ENCODE results near the gene SFXN5.

SFXN5 gene

GRCh38 chr2:73000808-73001570 is 70.5 kb downstream of the SFXN5 start:
- no peaks in the 10 kb centered on the region for H3K27me3 ChIP-seq (ENCODE audit: insufficient read depth, low read length, poor library complexity)
- H3K36me3 ChIP-seq (ENCODE audit: control insufficient read depth, insufficient read depth, low read length), result no peaks in the 10 kb centered on the region
- DNase-seq, result no peak
- no peak overlapping the region for H4K5ac ChIP-seq (ENCODE audit: low read length)
- H3K4me1 ChIP-seq (ENCODE audit: control insufficient read depth, low read depth, low read length), result no peaks in the 10 kb centered on the region
- H4K8ac ChIP-seq (ENCODE audit: low read depth, low read length), result no peak overlapping the region
- no peak overlapping the region for H3K9ac ChIP-seq (ENCODE audit: low read length)
- H2BK5ac ChIP-seq (ENCODE audit: low read length), result no peak overlapping the region
- no CpG with 5 or more reads among the region's 6 CpGs for WGBS (ENCODE audit: extremely low coverage, insufficient coverage, low lambda C conversion rate)
- H3K79me2 ChIP-seq (ENCODE audit: control insufficient read depth, insufficient read depth, low read length), result no peaks in the 10 kb centered on the region
- no peak overlapping the region for H2BK15ac ChIP-seq (replicated peaks; ENCODE audit: low read depth)
- no peak overlapping the region for H3K18ac ChIP-seq (ENCODE audit: low read length)
- H3K4me3 ChIP-seq (ENCODE audit: low read length), result no peak overlapping the region
- H2BK120ac ChIP-seq (ENCODE audit: low read depth, low read length), result no peak overlapping the region
- H3K4ac ChIP-seq (ENCODE audit: low read depth, low read length), result no peak overlapping the region
- H3K27ac ChIP-seq (ENCODE audit: low read depth, low read length), result no peak overlapping the region
- H2AK5ac ChIP-seq (ENCODE audit: low read length), result no peak overlapping the region
- H3K56ac ChIP-seq (ENCODE audit: low read length), result no peak overlapping the region
- no peaks in the 10 kb centered on the region for H3K79me1 ChIP-seq (ENCODE audit: low read length)
- no peak overlapping the region for H3K4me2 ChIP-seq (ENCODE audit: low read length)
- no peak overlapping the region for H3K23ac ChIP-seq (ENCODE audit: low read length)

DNA sequence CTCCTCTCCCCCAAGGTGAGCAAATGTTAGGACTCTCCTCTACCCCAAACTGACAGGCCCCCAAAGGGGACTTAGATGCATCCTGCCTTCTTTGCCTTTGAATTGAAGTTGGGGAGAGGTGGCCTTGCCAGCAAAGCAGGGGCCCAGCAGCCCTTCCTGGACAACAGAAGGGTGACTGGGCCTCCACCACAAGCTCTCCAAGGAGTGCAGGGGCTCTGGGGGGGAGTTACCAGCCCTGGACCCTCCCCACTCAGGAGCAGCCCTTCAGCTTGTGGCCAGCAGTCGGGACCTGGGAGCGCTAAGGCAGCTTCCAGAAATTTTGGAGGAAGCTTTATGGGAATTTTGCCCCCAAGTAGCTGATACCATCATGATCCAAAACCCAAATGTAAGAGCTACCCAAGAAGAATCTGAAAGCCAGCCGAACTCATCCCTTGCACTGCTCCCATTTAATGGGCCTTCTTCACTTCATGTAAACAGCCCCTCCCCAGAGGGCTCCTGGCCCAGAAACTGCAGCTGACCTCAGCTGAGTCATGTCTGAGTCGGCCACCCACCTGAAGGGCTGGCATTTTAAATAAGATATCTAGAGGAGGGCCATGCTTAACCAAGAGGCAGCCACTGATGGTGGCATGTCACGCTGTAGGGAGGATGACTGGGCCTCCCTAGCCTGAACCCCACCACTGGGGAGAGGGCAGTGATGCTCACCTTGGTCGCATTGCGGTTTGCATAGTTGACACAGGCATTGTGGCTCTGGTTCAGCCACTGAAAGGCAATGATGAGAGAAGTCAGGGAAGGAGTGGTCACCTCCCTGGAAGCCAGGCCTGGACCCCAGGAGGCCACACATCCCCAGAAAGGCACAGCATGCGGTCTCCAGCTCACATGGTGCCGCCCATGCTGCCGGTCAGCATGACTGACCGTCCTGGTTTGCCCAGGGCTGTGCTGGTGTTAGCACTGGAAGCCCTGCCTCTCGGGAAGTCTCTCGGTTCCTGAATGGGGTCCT is 71.5 kb downstream of the SFXN5 start:
- H2AK5ac ChIP-seq (ENCODE audit: low read length), result no peak overlapping the region

GRCh38 chr2:72998724-72999123 is 72.8 kb downstream of the SFXN5 start:
- Histone ChIP-seq H2BK120ac (ENCODE audit: low read depth, low read length) (no peak overlapping the region), H4K5ac (ENCODE audit: low read length) (no peak overlapping the region), H3K79me2 (ENCODE audit: control insufficient read depth, insufficient read depth, low read length) (no peaks in the 10 kb centered on the region), H2BK15ac (replicated peaks; ENCODE audit: low read depth) (no peak overlapping the region), H3K56ac (ENCODE audit: low read length) (no peak overlapping the region), H3K18ac (ENCODE audit: low read length) (no peak overlapping the region), H3K79me1 (ENCODE audit: low read length) (no peaks in the 10 kb centered on the region), H2AK5ac (ENCODE audit: low read length) (no peak overlapping the region), H4K8ac (ENCODE audit: low read depth, low read length) (no peak overlapping the region), H3K4me1 (ENCODE audit: control insufficient read depth, low read depth, low read length) (no peaks in the 10 kb centered on the region), H3K23ac (ENCODE audit: low read length) (no peak overlapping the region), H3K36me3 (ENCODE audit: control insufficient read depth, insufficient read depth, low read length) (no peaks in the 10 kb centered on the region), H3K27ac (ENCODE audit: low read depth, low read length) (no peak overlapping the region), H3K9ac (ENCODE audit: low read length) (no peak overlapping the region), H3K4me2 (ENCODE audit: low read length) (no peak overlapping the region), H3K27me3 (ENCODE audit: insufficient read depth, low read length, poor library complexity) (no peaks in the 10 kb centered on the region), H2BK5ac (ENCODE audit: low read length) (no peak overlapping the region), H3K4ac (ENCODE audit: low read depth, low read length) (no peak overlapping the region), H3K4me3 (ENCODE audit: low read length) (no peak overlapping the region)
- no CpG with 5 or more reads among the region's 4 CpGs for WGBS (ENCODE audit: extremely low coverage, insufficient coverage, low lambda C conversion rate)
- DNase-seq, result no peak

More for the DNA sequence above, 71.5 kb downstream of the SFXN5 start:
- Histone ChIP-seq H2BK120ac (ENCODE audit: low read depth, low read length) (no peak overlapping the region), H3K23ac (ENCODE audit: low read length) (no peak overlapping the region), H3K4me3 (ENCODE audit: low read length) (no peak overlapping the region), H3K27me3 (ENCODE audit: insufficient read depth, low read length, poor library complexity) (no peaks in the 10 kb centered on the region), H3K18ac (ENCODE audit: low read length) (no peak overlapping the region), H3K4me1 (ENCODE audit: control insufficient read depth, low read depth, low read length) (no peaks in the 10 kb centered on the region), H3K36me3 (ENCODE audit: control insufficient read depth, insufficient read depth, low read length) (no peaks in the 10 kb centered on the region), H3K27ac (ENCODE audit: low read depth, low read length) (no peak overlapping the region), H2BK5ac (ENCODE audit: low read length) (no peak overlapping the region), H3K56ac (ENCODE audit: low read length) (no peak overlapping the region), H3K9ac (ENCODE audit: low read length) (no peak overlapping the region), H4K8ac (ENCODE audit: low read depth, low read length) (no peak overlapping the region), H3K4me2 (ENCODE audit: low read length) (no peak overlapping the region), H3K79me2 (ENCODE audit: control insufficient read depth, insufficient read depth, low read length) (no peaks in the 10 kb centered on the region), H3K79me1 (ENCODE audit: low read length) (no peaks in the 10 kb centered on the region), H4K5ac (ENCODE audit: low read length) (no peak overlapping the region), H3K4ac (ENCODE audit: low read depth, low read length) (no peak overlapping the region), H2BK15ac (replicated peaks; ENCODE audit: low read depth) (no peak overlapping the region)
- no peak for DNase-seq
- WGBS (ENCODE audit: extremely low coverage, insufficient coverage, low lambda C conversion rate), result no CpG with 5 or more reads among the region's 13 CpGs

- Histone ChIP-seq H3K79me2 (ENCODE audit: control insufficient read depth, insufficient read depth, low read length) (no peaks in the 10 kb centered on the region), H4K5ac (ENCODE audit: low read length) (no peak overlapping the region), H2AK5ac (ENCODE audit: low read length) (no peak overlapping the region), H3K27ac (ENCODE audit: low read depth, low read length) (no peak overlapping the region), H4K8ac (ENCODE audit: low read depth, low read length) (no peak overlapping the region), H3K79me1 (ENCODE audit: low read length) (no peaks in the 10 kb centered on the region), H3K27me3 (ENCODE audit: insufficient read depth, low read length, poor library complexity) (no peaks in the 10 kb centered on the region), H3K4me3 (ENCODE audit: low read length) (no peak overlapping the region), H3K36me3 (ENCODE audit: control insufficient read depth, insufficient read depth, low read length) (no peaks in the 10 kb centered on the region), H3K23ac (ENCODE audit: low read length) (no peak overlapping the region), H3K4ac (ENCODE audit: low read depth, low read length) (no peak overlapping the region), H3K9ac (ENCODE audit: low read length) (no peak overlapping the region), H3K56ac (ENCODE audit: low read length) (no peak overlapping the region), H2BK5ac (ENCODE audit: low read length) (no peak overlapping the region), H3K4me2 (ENCODE audit: low read length) (no peak overlapping the region), H2BK15ac (replicated peaks; ENCODE audit: low read depth) (no peak overlapping the region), H3K18ac (ENCODE audit: low read length) (no peak overlapping the region), H3K4me1 (ENCODE audit: control insufficient read depth, low read depth, low read length) (no peaks in the 10 kb centered on the region), H2BK120ac (ENCODE audit: low read depth, low read length) (no peak overlapping the region)
- no peak for DNase-seq
- WGBS (ENCODE audit: extremely low coverage, insufficient coverage, low lambda C conversion rate), result no CpG with 5 or more reads among the region's 12 CpGs
These were observed 73.3 kb downstream of the SFXN5 start for GRCh38 chr2:72998234-72998651.

DNA sequence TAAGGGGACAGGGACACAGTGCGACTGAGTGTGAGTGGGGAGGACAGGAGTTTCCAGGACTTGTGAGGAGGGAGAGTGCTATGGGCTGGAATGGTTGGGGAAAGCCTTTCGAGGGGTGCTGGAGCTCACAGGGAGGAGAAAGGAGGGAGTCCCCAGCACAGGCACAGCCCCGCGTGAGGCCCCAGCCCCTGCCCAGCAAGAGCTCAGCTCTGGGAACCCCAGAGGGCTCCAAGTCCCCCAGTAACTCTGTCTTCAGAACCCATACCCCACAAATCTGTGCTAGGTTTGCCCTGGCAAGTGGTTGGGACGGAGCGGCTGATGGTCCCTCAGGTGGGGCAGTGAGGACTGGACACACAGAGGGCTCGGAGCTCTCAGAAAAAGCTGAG is 75.4 kb downstream of the SFXN5 start:
- no peak overlapping the region for H3K27ac ChIP-seq (ENCODE audit: low read depth, low read length)

More for the DNA sequence above, 75.4 kb downstream of the SFXN5 start:
- Histone ChIP-seq H3K4me3 (ENCODE audit: low read length) (no peak overlapping the region), H3K9ac (ENCODE audit: low read length) (no peak overlapping the region), H3K79me2 (ENCODE audit: control insufficient read depth, insufficient read depth, low read length) (no peaks in the 10 kb centered on the region), H2BK120ac (ENCODE audit: low read depth, low read length) (no peak overlapping the region), H4K8ac (ENCODE audit: low read depth, low read length) (no peak overlapping the region), H3K23ac (ENCODE audit: low read length) (no peak overlapping the region), H3K4me1 (ENCODE audit: control insufficient read depth, low read depth, low read length) (no peaks in the 10 kb centered on the region), H3K4ac (ENCODE audit: low read depth, low read length) (no peak overlapping the region), H3K79me1 (ENCODE audit: low read length) (no peaks in the 10 kb centered on the region), H3K36me3 (ENCODE audit: control insufficient read depth, insufficient read depth, low read length) (no peaks in the 10 kb centered on the region), H2BK15ac (replicated peaks; ENCODE audit: low read depth) (no peak overlapping the region), H2BK5ac (ENCODE audit: low read length) (no peak overlapping the region), H3K4me2 (ENCODE audit: low read length) (no peak overlapping the region), H3K18ac (ENCODE audit: low read length) (no peak overlapping the region), H3K56ac (ENCODE audit: low read length) (no peak overlapping the region), H4K5ac (ENCODE audit: low read length) (no peak overlapping the region), H2AK5ac (ENCODE audit: low read length) (no peak overlapping the region), H3K27me3 (ENCODE audit: insufficient read depth, low read length, poor library complexity) (no peaks in the 10 kb centered on the region)
- no peak for DNase-seq
- WGBS (ENCODE audit: extremely low coverage, insufficient coverage, low lambda C conversion rate), result no CpG with 5 or more reads among the region's 7 CpGs

All from mesendoderm (in vitro differentiated cells).